ENCODE results near the gene EBF4. TPM values are rescaled to one million over a fixed set of nuclear protein-coding genes. Genes with fewer than 3 reads are reported as not detected.

The EBF4 gene
- total and polyA plus RNA-seq, 7 experiments from 2014 or later = 0.09 to 10.5 (median 6.7) TPM

DNA sequence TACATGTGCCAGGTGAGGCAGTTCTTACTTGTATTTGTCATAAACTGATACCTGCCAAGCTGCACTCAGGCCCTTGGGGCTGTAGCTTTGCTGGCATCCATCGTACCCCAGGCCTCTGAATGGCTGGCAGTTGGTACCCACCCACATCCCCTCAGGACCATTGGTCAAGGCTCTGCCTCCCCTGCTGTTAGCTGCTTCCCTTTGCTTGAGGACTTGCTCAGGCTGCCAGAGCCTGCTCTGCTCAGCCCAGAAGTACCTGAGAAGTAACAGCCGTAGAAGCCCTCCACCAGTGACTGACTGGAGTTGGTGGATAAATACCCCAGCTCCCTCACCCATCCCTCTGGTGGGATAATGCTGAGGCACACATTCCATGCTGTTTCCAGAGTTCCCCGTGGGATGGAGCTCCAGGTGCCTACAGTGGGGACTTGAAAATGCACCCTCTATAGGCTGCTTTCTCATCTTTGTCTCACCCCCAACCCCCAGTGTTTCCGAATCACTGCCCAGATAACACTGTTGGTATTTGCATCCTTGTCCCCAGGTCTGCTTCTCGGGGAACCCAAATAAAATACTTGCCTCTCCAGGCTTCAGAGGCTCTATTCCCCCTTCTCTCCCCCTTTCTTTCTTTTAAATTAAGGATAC, 7.3 kb downstream of the EBF4 start:
- no peaks in the 10 kb centered on the region for H3K27me3 ChIP-seq (ENCODE audit: control insufficient read depth in 2 of 2, insufficient read depth in 2 of 2, low read length in 2 of 2)

GRCh38 chr20:2700913-2701620, 8.5 kb downstream of the EBF4 start:
- no peaks in the 10 kb centered on the region for H3K9me3 ChIP-seq (ENCODE audit: control insufficient read depth in 2 of 3, low read length in 3 of 3)
- intact Hi-C loops (cut with micrococcal nuclease) = no loop called here
- no peaks in the 10 kb centered on the region for H3K36me3 ChIP-seq (ENCODE audit: control insufficient read depth in 2 of 3, insufficient read depth in 3 of 3, low read length in 3 of 3)
- H3K27me3 ChIP-seq (ENCODE audit: control insufficient read depth in 2 of 2, insufficient read depth in 2 of 2, low read length in 2 of 2) = no peaks in the 10 kb centered on the region
- peaks cover 0 to under 1% (median 0%) of the 10 kb centered on the region in 5 donors for H3K36me3 Mint-ChIP-seq
- DNase-seq (no peak), ATAC-seq (no peak)
- H3K4me1 Mint-ChIP-seq = peaks cover 0 to 2% (median 0%) of the 10 kb centered on the region in 7 donors
- H3K27me3 Mint-ChIP-seq = peaks cover under 1 to 15% (median 2%) of the 10 kb centered on the region in 5 donors
- no peak overlapping the region for H3K27ac ChIP-seq (ENCODE audit: low read depth, low read length)
- H3K9me3 Mint-ChIP-seq = no peaks in the 10 kb centered on the region
- H3K4me3 ChIP-seq (ENCODE audit: low read length) = no peak overlapping the region
- no peak overlapping the region for H3K4me3 Mint-ChIP-seq
- no peak overlapping the region for H3K27ac Mint-ChIP-seq
- ChIA-PET CTCF (no interaction called here), POLR2A (interaction anchor here (1.8 kb wide), 1 partner anchor 41 kb away, joined by 4 read pairs; no protein-coding TSS in a partner anchor)
- H3K4me1 ChIP-seq (ENCODE audit: control insufficient read depth in 2 of 2, insufficient read depth in 2 of 2, low read length in 2 of 2) = no peaks in the 10 kb centered on the region

More for the DNA sequence above, 7.3 kb downstream of the EBF4 start:
- ChIA-PET CTCF (interaction anchor here (1.6 kb wide), 1 partner anchor 15 kb away, joined by 3 read pairs; no protein-coding TSS in a partner anchor), POLR2A (interaction anchor here (0.9 to 1.8 kb wide), 2 partner anchors 10 to 42 kb away, joined by 3 to 4 read pairs; no protein-coding TSS in a partner anchor)
- DNase-seq = no peak
- Histone ChIP-seq H3K27ac (ENCODE audit: low read depth, low read length) (no peak overlapping the region), H3K4me3 (ENCODE audit: low read length) (no peak overlapping the region), H3K36me3 (ENCODE audit: control insufficient read depth in 2 of 3, insufficient read depth in 3 of 3, low read length in 3 of 3) (no peaks in the 10 kb centered on the region), H3K9me3 (ENCODE audit: control insufficient read depth in 2 of 3, low read length in 3 of 3) (no peaks in the 10 kb centered on the region), H3K4me1 (ENCODE audit: control insufficient read depth in 2 of 2, insufficient read depth in 2 of 2, low read length in 2 of 2) (no peaks in the 10 kb centered on the region)
- no peak for ATAC-seq
- H3K4me3 Mint-ChIP-seq = no peak overlapping the region
- H3K9me3 Mint-ChIP-seq = peaks cover 0 to 1% (median 0%) of the 10 kb centered on the region in 11 donors
- H3K36me3 Mint-ChIP-seq = peaks cover 0 to 4% (median 0%) of the 10 kb centered on the region in 5 donors
- H3K27me3 Mint-ChIP-seq = peaks cover 9 to 26% (median 12%) of the 10 kb centered on the region in 5 donors
- peaks cover 0 to 3% (median 2%) of the 10 kb centered on the region in 7 donors for H3K4me1 Mint-ChIP-seq
- H3K27ac Mint-ChIP-seq = peak overlapping the region in 1 of 9 donors; percentile 24
- intact Hi-C loops (cut with micrococcal nuclease) = no loop called here

GRCh38 chr20:2701671-2702081, 9.1 kb downstream of the EBF4 start:
- CTCF ChIA-PET = interaction anchor here (0.7 kb wide), 1 partner anchor 376 kb away, joined by 4 read pairs; no protein-coding TSS in a partner anchor
- peaks cover 0 to 8% (median 0%) of the 10 kb centered on the region in 7 donors for H3K4me1 Mint-ChIP-seq
- ATAC-seq (no peak), DNase-seq (no peak)
- H3K27ac Mint-ChIP-seq = no peak overlapping the region
- Histone ChIP-seq H3K4me3 (ENCODE audit: low read length) (no peak overlapping the region), H3K27ac (ENCODE audit: low read depth, low read length) (no peak overlapping the region), H3K36me3 (ENCODE audit: control insufficient read depth in 2 of 3, insufficient read depth in 3 of 3, low read length in 3 of 3) (no peaks in the 10 kb centered on the region), H3K9me3 (ENCODE audit: control insufficient read depth in 2 of 3, low read length in 3 of 3) (no peaks in the 10 kb centered on the region), H3K27me3 (ENCODE audit: control insufficient read depth in 2 of 2, insufficient read depth in 2 of 2, low read length in 2 of 2) (no peaks in the 10 kb centered on the region), H3K4me1 (ENCODE audit: control insufficient read depth in 2 of 2, insufficient read depth in 2 of 2, low read length in 2 of 2) (no peaks in the 10 kb centered on the region)
- peaks cover 0 to 9% (median 0%) of the 10 kb centered on the region in 5 donors for H3K27me3 Mint-ChIP-seq
- H3K36me3 Mint-ChIP-seq = no peaks in the 10 kb centered on the region
- POLR2A ChIA-PET = no interaction called here
- H3K4me3 Mint-ChIP-seq = no peak overlapping the region
- intact Hi-C loops (cut with micrococcal nuclease) = no loop called here
- H3K9me3 Mint-ChIP-seq = no peaks in the 10 kb centered on the region

GRCh38 chr20:2703716-2704475, 11.3 kb downstream of the EBF4 start:
- Mint-ChIP-seq H3K4me1 (peaks cover 0 to 16% (median 0%) of the 10 kb centered on the region in 7 donors), H3K27ac (no peak overlapping the region), H3K9me3 (no peaks in the 10 kb centered on the region), H3K4me3 (no peak overlapping the region), H3K36me3 (no peaks in the 10 kb centered on the region), H3K27me3 (peaks cover 0 to 10% (median 0%) of the 10 kb centered on the region in 5 donors)
- no peaks in the 10 kb centered on the region for H3K9me3 ChIP-seq (ENCODE audit: control insufficient read depth in 2 of 3, low read length in 3 of 3)
- H3K27ac ChIP-seq (ENCODE audit: low read depth, low read length) = no peak overlapping the region
- H3K4me1 ChIP-seq (ENCODE audit: control insufficient read depth in 2 of 2, insufficient read depth in 2 of 2, low read length in 2 of 2) = no peaks in the 10 kb centered on the region
- no peaks in the 10 kb centered on the region for H3K36me3 ChIP-seq (ENCODE audit: control insufficient read depth in 2 of 3, insufficient read depth in 3 of 3, low read length in 3 of 3)
- intact Hi-C loops (cut with micrococcal nuclease) = no loop called here
- no peak overlapping the region for H3K4me3 ChIP-seq (ENCODE audit: low read length)
- no peak for DNase-seq
- POLR2A ChIA-PET = no interaction called here
- H3K27me3 ChIP-seq (ENCODE audit: control insufficient read depth in 2 of 2, insufficient read depth in 2 of 2, low read length in 2 of 2) = no peaks in the 10 kb centered on the region
- no peak for ATAC-seq
- CTCF ChIA-PET = interaction anchor here (0.7 kb wide), 1 partner anchor 175 kb away, joined by 3 read pairs; no protein-coding TSS in a partner anchor

DNA sequence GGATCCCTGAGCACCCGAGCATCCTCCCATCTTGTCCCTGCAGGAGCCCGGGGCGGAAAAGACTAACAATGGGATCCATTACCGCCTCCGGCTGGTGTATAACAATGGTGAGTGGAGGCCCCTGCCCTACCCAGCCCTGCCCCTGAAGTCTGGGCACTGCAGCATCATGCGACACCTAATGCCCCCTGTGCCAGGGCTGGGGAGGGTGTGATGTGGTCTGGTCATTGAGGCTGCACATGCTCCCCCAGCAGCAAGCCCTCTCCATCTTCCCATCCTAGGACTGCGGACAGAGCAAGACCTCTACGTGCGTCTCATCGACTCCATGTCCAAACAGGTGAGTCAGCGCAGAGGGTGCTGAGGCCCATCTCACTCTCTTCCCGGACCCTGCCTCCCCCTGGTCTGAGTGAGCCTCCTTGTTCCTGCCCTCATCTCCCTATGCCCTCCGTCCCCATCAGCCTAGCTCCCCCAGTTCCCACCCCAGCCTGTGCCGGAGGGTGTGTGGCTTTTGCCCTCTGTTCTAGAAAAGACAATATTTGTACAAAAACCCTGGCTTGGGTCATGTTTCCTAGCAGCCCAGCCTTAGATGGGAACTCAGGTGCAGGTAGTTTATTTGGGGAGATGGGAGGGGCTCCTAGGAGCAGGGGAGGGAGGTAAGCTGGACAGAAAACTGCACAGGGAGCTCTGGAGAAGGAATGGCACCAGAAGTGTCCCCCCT, 13.5 kb downstream of the EBF4 start:
- ATAC-seq = no peak
- Histone ChIP-seq H3K36me3 (ENCODE audit: control insufficient read depth in 2 of 3, insufficient read depth in 3 of 3, low read length in 3 of 3) (no peaks in the 10 kb centered on the region), H3K4me1 (ENCODE audit: control insufficient read depth in 2 of 2, insufficient read depth in 2 of 2, low read length in 2 of 2) (no peaks in the 10 kb centered on the region), H3K9me3 (ENCODE audit: control insufficient read depth in 2 of 3, low read length in 3 of 3) (no peaks in the 10 kb centered on the region), H3K4me3 (ENCODE audit: low read length) (no peak overlapping the region), H3K27ac (ENCODE audit: low read depth, low read length) (no peak overlapping the region), H3K27me3 (ENCODE audit: control insufficient read depth in 2 of 2, insufficient read depth in 2 of 2, low read length in 2 of 2) (no peaks in the 10 kb centered on the region)
- H3K4me1 Mint-ChIP-seq = peaks cover 0 to 16% (median 0%) of the 10 kb centered on the region in 7 donors
- POLR2A ChIA-PET = no interaction called here
- no peak overlapping the region for H3K4me3 Mint-ChIP-seq
- CTCF ChIA-PET = interaction anchor here (1.2 kb wide), 1 partner anchor 47 kb away, joined by 4 read pairs; no protein-coding TSS in a partner anchor
- no peaks in the 10 kb centered on the region for H3K36me3 Mint-ChIP-seq
- peaks cover 0 to 5% (median 0%) of the 10 kb centered on the region in 5 donors for H3K27me3 Mint-ChIP-seq
- DNase-seq = no peak
- H3K9me3 Mint-ChIP-seq = no peaks in the 10 kb centered on the region
- peak overlapping the region in 1 of 9 donors; percentile 82 for H3K27ac Mint-ChIP-seq
- intact Hi-C loops (cut with micrococcal nuclease) = no loop called here
